ENCODE measurements around the gene FAM186B. TPM values are rescaled to one million over a fixed set of nuclear protein-coding genes. Genes with fewer than 3 reads are reported as not detected.

The FAM186B gene
- polyA plus RNA-seq, 1 of the 3 experiments (the other 2 are of a cell fraction), result 0.16 TPM

- POLR2A ChIA-PET, result no interaction called here
- CTCF ChIA-PET, result interaction anchor here (0.6 to 30.5 kb wide), 6 partner anchors 7 to 121 kb away, joined by 3 to 590 read pairs (median 4); partner anchors contain the start of genes FMNL3 and TMBIM6
Observed at GRCh38 chr12:49641748-49642369, 36.4 kb upstream of the FAM186B start.

GRCh38 chr12:49636979-49637755, 31.7 kb upstream of the FAM186B start:
- peak overlapping the region; percentile 55 to 82 for H3K27ac ChIP-seq (ENCODE audit: low read depth in 2 of 2, low read length in 1 of 2)
- WGBS (ENCODE audit: low lambda C conversion rate), result 35% methylated on average over 9 of the region's 9 CpGs
- TF ChIP-seq RAD21 (IDR thresholded peaks at IDR 0.05; ENCODE audit: low read length), result peak; percentile 72
- TF ChIP-seq SIN3A (IDR thresholded peaks at IDR 0.05; ENCODE audit: borderline replicate concordance, low read depth, low read length), result no peak
- peak; percentile 60 for TF ChIP-seq SMC3 (IDR thresholded peaks at IDR 0.05; ENCODE audit: low read depth, low read length)
- 0 out of 2 replicates have a peak, but pooled peaks have one; percentile 7 for TF ChIP-seq NFIC (IDR thresholded peaks at IDR 0.05; ENCODE audit: borderline replicate concordance)
- TF ChIP-seq REST (IDR thresholded peaks at IDR 0.05; ENCODE audit: low read depth, low read length), result no peak
- TF ChIP-seq USF1 (IDR thresholded peaks at IDR 0.05; ENCODE audit: borderline replicate concordance, low read depth), result no peak

More at GRCh38 chr12:49641748-49642369, 36.4 kb upstream of the FAM186B start:
- H3K4me3 ChIP-seq (ENCODE audit: low read depth in 2 of 2, low read length in 1 of 2), result no peak overlapping the region
- H3K27ac ChIP-seq (ENCODE audit: low read depth in 2 of 2, low read length in 1 of 2), result no peak overlapping the region
- H3K9me3 ChIP-seq, result no peaks in the 10 kb centered on the region
- H3K4me1 ChIP-seq (ENCODE audit: control insufficient read depth in 1 of 2, insufficient read depth in 2 of 2, low read depth in 1 of 2, low read length in 1 of 2), result peaks cover 0 to 14% of the 10 kb centered on the region in 2 experiments; a peak in 2 of 4 replicates
- H3K27me3 ChIP-seq (ENCODE audit: insufficient read depth), result no peaks in the 10 kb centered on the region
- TF ChIP-seq SIN3A (IDR thresholded peaks at IDR 0.05; ENCODE audit: borderline replicate concordance, low read depth, low read length) (no peak), USF2 (IDR thresholded peaks at IDR 0.05; ENCODE audit: borderline replicate concordance, low read depth, low read length) (no peak), CHD2 (IDR thresholded peaks at IDR 0.05; ENCODE audit: low read length, partially characterized antibody) (no peak), GABPA (IDR thresholded peaks at IDR 0.05; ENCODE audit: low read depth) (no peak), EP300 (IDR thresholded peaks at IDR 0.05; ENCODE audit: borderline replicate concordance in 1 of 2, low read depth in 1 of 2, low read length in 1 of 2) (no peak), EZH2phosphoT487 (IDR thresholded peaks at IDR 0.05; ENCODE audit: borderline replicate concordance, low read depth) (no peak), ZBTB33 (IDR thresholded peaks at IDR 0.05; ENCODE audit: borderline replicate concordance, low read depth) (no peak), POLR2AphosphoS5 (IDR thresholded peaks at IDR 0.05; ENCODE audit: low read depth, low read length) (no peak)
- H3K4me2 ChIP-seq, result no peak overlapping the region
- peaks cover 24 to 73% of the 10 kb centered on the region in 2 experiments for H3K36me3 ChIP-seq (replicated peaks in 1 of 2; ENCODE audit: control insufficient read depth in 1 of 2, insufficient read depth in 2 of 2, low read length in 1 of 2)
- DNase-seq, result no peak
- no peak overlapping the region for H2AFZ ChIP-seq (ENCODE audit: low read depth)
- no peaks in the 10 kb centered on the region for H3K79me2 ChIP-seq (ENCODE audit: insufficient read depth)
- H3K9ac ChIP-seq, result no peak overlapping the region
- H3K9me2 ChIP-seq, result no peaks in the 10 kb centered on the region
- 98% methylated on average over 15 of the region's 17 CpGs for WGBS (ENCODE audit: low lambda C conversion rate)
- H3F3A ChIP-seq (replicated peaks; ENCODE audit: insufficient read depth), result peaks cover 14% of the 10 kb centered on the region
- H4K20me1 ChIP-seq (ENCODE audit: insufficient read depth), result no peaks in the 10 kb centered on the region

More at GRCh38 chr12:49636979-49637755, 31.7 kb upstream of the FAM186B start:
- no peaks in the 10 kb centered on the region for H4K20me1 ChIP-seq (ENCODE audit: insufficient read depth)
- peaks cover 15% of the 10 kb centered on the region for H3F3A ChIP-seq (replicated peaks; ENCODE audit: insufficient read depth)
- H3K4me2 ChIP-seq, result peak overlapping the region; percentile 38; the same call in 1 of the 2 replicates
- H3K4me3 ChIP-seq (ENCODE audit: low read depth in 2 of 2, low read length in 1 of 2), result no peak overlapping the region
- H2AFZ ChIP-seq (ENCODE audit: low read depth), result no peak overlapping the region
- DNase-seq, result peak; percentile 87
- CTCF ChIA-PET, result interaction anchor here (0.8 to 30.5 kb wide), 27 partner anchors 7 to 278 kb away, joined by 3 to 590 read pairs (median 5); partner anchors contain the start of genes FMNL3, PRPF40B and TMBIM6
- H3K79me2 ChIP-seq (ENCODE audit: insufficient read depth), result no peaks in the 10 kb centered on the region
- POLR2A ChIA-PET, result interaction anchor here (1.0 to 3.3 kb wide), 6 partner anchors 11 to 506 kb away, joined by 3 to 20 read pairs (median 4); partner anchors contain the start of genes PRPF40B, TMBIM6 and TUBA1B
- no peaks in the 10 kb centered on the region for H3K9me3 ChIP-seq
- H3K4me1 ChIP-seq (ENCODE audit: control insufficient read depth in 1 of 2, insufficient read depth in 2 of 2, low read depth in 1 of 2, low read length in 1 of 2), result peaks cover 0 to 14% of the 10 kb centered on the region in 2 experiments; a peak in 2 of 4 replicates
- H3K9me2 ChIP-seq, result no peaks in the 10 kb centered on the region
- peaks cover 10 to 50% of the 10 kb centered on the region in 2 experiments for H3K36me3 ChIP-seq (replicated peaks in 1 of 2; ENCODE audit: control insufficient read depth in 1 of 2, insufficient read depth in 2 of 2, low read length in 1 of 2)
- no peaks in the 10 kb centered on the region for H3K27me3 ChIP-seq (ENCODE audit: insufficient read depth)
- H3K9ac ChIP-seq, result no peak overlapping the region
